Smooth muscle cell (in vitro differentiated cells): ENCODE measurements around the gene MAP1B. TPM values are rescaled to one million over a fixed set of nuclear protein-coding genes. Genes with fewer than 3 reads are reported as not detected.

ENCODE experiments used
- DNase-seq: peaks from one replicate; lab custom pipeline; 2025; ENCODE audit not compliant: unreplicated experiment; lab: John Stamatoyannopoulos, UW
- H2AFZ ChIP-seq: fragments of 200-600 bp; sonication (generic); 2 replicates; pipeline ENCODE4 v1.6.0; 2016; ENCODE audit warnings: antibody characterized with exemption, low read depth, mild to moderate bottlenecking
- H3F3A ChIP-seq: fragments of 200-600 bp; sonication (generic); 2 replicates; pipeline ENCODE4 v1.6.0; 2017; ENCODE audit warnings: antibody characterized with exemption, low read depth
- H3K27ac ChIP-seq: fragments of 200-600 bp; sonication (generic); 2 replicates; pipeline ENCODE4 v1.5.1; 2016; ENCODE audit warnings: low read depth, mild to moderate bottlenecking
- H3K27me3 ChIP-seq: fragments of 200-600 bp; sonication (generic); 2 replicates; pipeline ENCODE4 v1.6.1; 2016; ENCODE audit warnings: low read depth, mild to moderate bottlenecking
- H3K36me3 ChIP-seq: fragments of 200-600 bp; sonication (generic); 2 replicates; pipeline ENCODE4 v1.5.1; 2016; ENCODE audit warnings: low read depth
- H3K4me1 ChIP-seq: fragments of 200-600 bp; sonication (generic); 2 replicates; pipeline ENCODE4 v1.5.1; 2016; ENCODE audit warnings: low read depth
- H3K4me2 ChIP-seq: fragments of 200-600 bp; sonication (generic); 2 replicates; pipeline ENCODE4 v1.6.0; 2016; ENCODE audit warnings: mild to moderate bottlenecking
- H3K4me3 ChIP-seq: fragments of 200-600 bp; sonication (generic); 2 replicates; pipeline ENCODE4 v1.5.1; 2016; ENCODE audit warnings: mild to moderate bottlenecking
- H3K79me2 ChIP-seq: fragments of 200-600 bp; sonication (generic); 2 replicates; pipeline ENCODE4 v1.6.0; 2016; ENCODE audit warnings: low read depth, mild to moderate bottlenecking
- H3K9ac ChIP-seq: fragments of 200-600 bp; sonication (generic); 2 replicates; pipeline ENCODE4 v1.6.0; 2016; ENCODE audit warnings: low read depth
- H3K9me3 ChIP-seq: fragments of 200-600 bp; sonication (generic); replicated peaks from 2 replicates; pipeline ENCODE4 v1.5.1; 2016; ENCODE audit warnings: low read depth
- H4K20me1 ChIP-seq: fragments of 200-600 bp; sonication (generic); 2 replicates; pipeline ENCODE4 v1.6.0; 2016; ENCODE audit warnings: low read depth
- CTCF ChIP-seq: fragments of 200-600 bp; sonication (generic); IDR thresholded peaks from 2 replicates; pipeline ENCODE4 v1.5.1; 2017; ENCODE audit warnings: borderline replicate concordance, mild to moderate bottlenecking, antibody characterized with exemption; ENCODE audit not compliant: insufficient read depth, poor library complexity, severe bottlenecking
- WGBS: methylation state at CpG from one replicate; pipeline ENCODE4 v1.1.7; 2016; ENCODE audit warnings: low lambda C conversion rate; 5-methylcytosine and 5-hydroxymethylcytosine counted together
- polyA plus RNA-seq: library from polyadenylated mRNA; unstranded; fragments of >200 nt; fragmentation: Nextera tagmentation; extraction: Ambion mirVana; gene quantifications from 2 replicates; pipeline ENCODE4 v1.2.1, GENCODE V29; 2016
- total RNA-seq: library from RNA; depleted of rRNA; stranded (reverse); fragments of >200 nt; gene quantifications from 2 replicates; pipeline ENCODE4 v1.2.3, GENCODE V29; 2014

The MAP1B gene
- total and polyA plus RNA-seq, 2 experiments from 2014 or later, result 111 to 143 TPM

- Histone ChIP-seq H3K79me2 (no peaks in the 10 kb centered on the region), H3K27ac (no peak overlapping the region), H3K4me2 (no peak overlapping the region), H3F3A (no peaks in the 10 kb centered on the region), H4K20me1 (no peaks in the 10 kb centered on the region), H3K4me3 (no peak overlapping the region), H3K9ac (no peak overlapping the region), H2AFZ (no peak overlapping the region), H3K27me3 (no peaks in the 10 kb centered on the region), H3K36me3 (peaks cover 11% of the 10 kb centered on the region), H3K4me1 (no peaks in the 10 kb centered on the region), H3K9me3 (no peaks in the 10 kb centered on the region)
- 76% methylated on average over 3 of the region's 3 CpGs for WGBS
- no peak for TF ChIP-seq CTCF
- DNase-seq, result no peak
These were observed 117.7 kb downstream of the MAP1B start for GRCh38 chr5:72224946-72225463.

GRCh38 chr5:72225741-72226140 lies 118.5 kb downstream of the MAP1B start:
- Histone ChIP-seq H3K36me3 (peaks cover 4% of the 10 kb centered on the region), H3F3A (no peaks in the 10 kb centered on the region), H3K4me2 (no peak overlapping the region), H2AFZ (no peak overlapping the region), H4K20me1 (no peaks in the 10 kb centered on the region), H3K27ac (no peak overlapping the region), H3K4me1 (no peaks in the 10 kb centered on the region), H3K9me3 (no peaks in the 10 kb centered on the region), H3K4me3 (no peak overlapping the region), H3K27me3 (no peaks in the 10 kb centered on the region), H3K9ac (no peak overlapping the region), H3K79me2 (no peaks in the 10 kb centered on the region)
- no peak for DNase-seq
- 100% methylated on average over 3 of the region's 3 CpGs for WGBS
- no peak for TF ChIP-seq CTCF

- Histone ChIP-seq H2AFZ (no peak overlapping the region), H3K27me3 (no peaks in the 10 kb centered on the region), H3K27ac (no peak overlapping the region), H3K79me2 (no peaks in the 10 kb centered on the region), H3K9me3 (no peaks in the 10 kb centered on the region), H3K36me3 (peaks cover 4% of the 10 kb centered on the region), H4K20me1 (peaks cover under 1% of the 10 kb centered on the region), H3K4me1 (peaks cover 6% of the 10 kb centered on the region), H3K4me2 (no peak overlapping the region), H3K4me3 (no peak overlapping the region), H3F3A (peaks cover 5% of the 10 kb centered on the region), H3K9ac (no peak overlapping the region)
- DNase-seq, result no peak
- 58% methylated on average over 2 of the region's 2 CpGs for WGBS
- TF ChIP-seq CTCF, result no peak
These were observed 119.7 kb downstream of the MAP1B start for GRCh38 chr5:72226950-72227349.

- no peak overlapping the region for H2AFZ ChIP-seq
- no peaks in the 10 kb centered on the region for H3K79me2 ChIP-seq
- no peak for DNase-seq
- WGBS, result 90% methylated on average over 3 of the region's 3 CpGs
- H3K27ac ChIP-seq, result no peak overlapping the region
- H3F3A ChIP-seq, result peaks cover 20% of the 10 kb centered on the region
- no peak overlapping the region for H3K4me2 ChIP-seq
- H3K27me3 ChIP-seq, result no peaks in the 10 kb centered on the region
- peaks cover 17% of the 10 kb centered on the region for H3K4me1 ChIP-seq
- H3K4me3 ChIP-seq, result no peak overlapping the region
- no peaks in the 10 kb centered on the region for H3K9me3 ChIP-seq
- H4K20me1 ChIP-seq, result peaks cover 7% of the 10 kb centered on the region
- H3K9ac ChIP-seq, result no peak overlapping the region
- no peaks in the 10 kb centered on the region for H3K36me3 ChIP-seq
- no peak for TF ChIP-seq CTCF
These were observed 121.7 kb downstream of the MAP1B start for GRCh38 chr5:72228960-72229359.
